LNCAP (cell line): ENCODE results near the gene ZNF511.

Experiments
- CTCF ChIP-seq: fragments of 450-650 bp; IDR thresholded peaks from 2 replicates; pipeline ENCODE4 v1.5.1; 2017; ENCODE audit warnings: mild to moderate bottlenecking

The ZNF511 gene

GRCh38 chr10:133337370-133337725 is 28.6 kb downstream of the ZNF511 start:
- no peak for TF ChIP-seq CTCF

- no peak for TF ChIP-seq CTCF
Measured at GRCh38 chr10:133338080-133339071, 29.7 kb downstream of the ZNF511 start.

- no peak for TF ChIP-seq CTCF
Measured at GRCh38 chr10:133339708-133340380, 31.1 kb downstream of the ZNF511 start.

GRCh38 chr10:133341983-133342382 is 33.3 kb downstream of the ZNF511 start:
- TF ChIP-seq CTCF = no peak

- TF ChIP-seq CTCF = no peak
Measured at GRCh38 chr10:133342942-133343341, 34.2 kb downstream of the ZNF511 start.

GRCh38 chr10:133343558-133343957 is 34.8 kb downstream of the ZNF511 start:
- TF ChIP-seq CTCF = no peak

- no peak for TF ChIP-seq CTCF
Measured at GRCh38 chr10:133344236-133344635, 35.5 kb downstream of the ZNF511 start.
